ENCODE measurements around the gene SLC2A6.

SLC2A6 gene, protein sequence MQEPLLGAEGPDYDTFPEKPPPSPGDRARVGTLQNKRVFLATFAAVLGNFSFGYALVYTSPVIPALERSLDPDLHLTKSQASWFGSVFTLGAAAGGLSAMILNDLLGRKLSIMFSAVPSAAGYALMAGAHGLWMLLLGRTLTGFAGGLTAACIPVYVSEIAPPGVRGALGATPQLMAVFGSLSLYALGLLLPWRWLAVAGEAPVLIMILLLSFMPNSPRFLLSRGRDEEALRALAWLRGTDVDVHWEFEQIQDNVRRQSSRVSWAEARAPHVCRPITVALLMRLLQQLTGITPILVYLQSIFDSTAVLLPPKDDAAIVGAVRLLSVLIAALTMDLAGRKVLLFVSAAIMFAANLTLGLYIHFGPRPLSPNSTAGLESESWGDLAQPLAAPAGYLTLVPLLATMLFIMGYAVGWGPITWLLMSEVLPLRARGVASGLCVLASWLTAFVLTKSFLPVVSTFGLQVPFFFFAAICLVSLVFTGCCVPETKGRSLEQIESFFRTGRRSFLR

DNA sequence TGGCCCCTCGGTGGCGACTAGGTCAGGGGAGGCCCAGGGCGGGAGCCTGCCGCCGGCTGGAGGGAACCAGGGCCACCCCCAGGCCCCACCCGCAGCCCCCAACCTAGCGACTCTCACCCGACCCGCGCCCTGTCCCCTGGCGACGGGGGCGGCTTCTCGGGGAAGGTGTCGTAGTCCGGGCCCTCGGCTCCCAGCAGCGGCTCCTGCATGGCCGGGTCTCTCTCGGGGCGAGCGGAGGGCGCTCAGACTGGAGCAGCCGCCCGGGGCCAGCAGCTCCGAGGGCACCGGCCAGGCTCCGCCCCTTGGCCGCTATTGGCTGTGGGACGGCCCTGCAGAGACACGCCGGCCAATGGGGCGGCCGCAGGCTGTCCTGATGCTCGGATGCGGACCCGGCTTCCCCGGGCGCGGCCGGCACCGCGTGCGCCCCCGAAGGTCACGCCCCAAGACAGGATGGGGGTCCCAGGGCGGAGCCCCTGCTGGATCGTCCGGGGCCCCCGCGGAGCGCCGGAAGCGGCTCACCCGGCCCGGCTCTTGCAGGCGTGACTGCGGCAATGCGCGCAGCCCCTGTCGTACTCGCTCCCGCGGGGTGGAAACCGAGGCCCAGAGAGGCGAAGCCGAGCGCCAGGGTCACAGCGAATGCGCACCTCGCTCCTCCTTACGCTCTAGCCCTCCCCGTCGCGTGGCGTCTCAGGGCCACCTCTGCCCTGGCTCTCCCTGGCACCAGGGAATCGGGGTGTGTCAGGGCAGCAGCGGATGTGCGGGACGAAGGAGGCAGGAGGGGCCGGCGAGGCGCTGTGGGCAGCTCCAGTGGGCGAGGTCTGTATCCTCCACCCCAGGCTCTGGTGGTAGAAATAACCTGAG lies at the start of gene SLC2A6:
SLC2A6 (minus strand) TSS at position 249 of the 861 bp plus-strand sequence; CDS start at position 209, 40 bp downstream.
- TF ChIP-seq, protein P1, sequence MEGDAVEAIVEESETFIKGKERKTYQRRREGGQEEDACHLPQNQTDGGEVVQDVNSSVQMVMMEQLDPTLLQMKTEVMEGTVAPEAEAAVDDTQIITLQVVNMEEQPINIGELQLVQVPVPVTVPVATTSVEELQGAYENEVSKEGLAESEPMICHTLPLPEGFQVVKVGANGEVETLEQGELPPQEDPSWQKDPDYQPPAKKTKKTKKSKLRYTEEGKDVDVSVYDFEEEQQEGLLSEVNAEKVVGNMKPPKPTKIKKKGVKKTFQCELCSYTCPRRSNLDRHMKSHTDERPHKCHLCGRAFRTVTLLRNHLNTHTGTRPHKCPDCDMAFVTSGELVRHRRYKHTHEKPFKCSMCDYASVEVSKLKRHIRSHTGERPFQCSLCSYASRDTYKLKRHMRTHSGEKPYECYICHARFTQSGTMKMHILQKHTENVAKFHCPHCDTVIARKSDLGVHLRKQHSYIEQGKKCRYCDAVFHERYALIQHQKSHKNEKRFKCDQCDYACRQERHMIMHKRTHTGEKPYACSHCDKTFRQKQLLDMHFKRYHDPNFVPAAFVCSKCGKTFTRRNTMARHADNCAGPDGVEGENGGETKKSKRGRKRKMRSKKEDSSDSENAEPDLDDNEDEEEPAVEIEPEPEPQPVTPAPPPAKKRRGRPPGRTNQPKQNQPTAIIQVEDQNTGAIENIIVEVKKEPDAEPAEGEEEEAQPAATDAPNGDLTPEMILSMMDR (conservative IDR thresholded peaks at IDR 0.05; ENCODE audit: low read depth, low read length): no peak
- H3K4me3 ChIP-seq (ENCODE audit: low read depth, low read length): peak within 1 kb of the TSS; percentile 71
- peak; percentile 72 for DNase-seq (ENCODE audit: low read depth)

DNA sequence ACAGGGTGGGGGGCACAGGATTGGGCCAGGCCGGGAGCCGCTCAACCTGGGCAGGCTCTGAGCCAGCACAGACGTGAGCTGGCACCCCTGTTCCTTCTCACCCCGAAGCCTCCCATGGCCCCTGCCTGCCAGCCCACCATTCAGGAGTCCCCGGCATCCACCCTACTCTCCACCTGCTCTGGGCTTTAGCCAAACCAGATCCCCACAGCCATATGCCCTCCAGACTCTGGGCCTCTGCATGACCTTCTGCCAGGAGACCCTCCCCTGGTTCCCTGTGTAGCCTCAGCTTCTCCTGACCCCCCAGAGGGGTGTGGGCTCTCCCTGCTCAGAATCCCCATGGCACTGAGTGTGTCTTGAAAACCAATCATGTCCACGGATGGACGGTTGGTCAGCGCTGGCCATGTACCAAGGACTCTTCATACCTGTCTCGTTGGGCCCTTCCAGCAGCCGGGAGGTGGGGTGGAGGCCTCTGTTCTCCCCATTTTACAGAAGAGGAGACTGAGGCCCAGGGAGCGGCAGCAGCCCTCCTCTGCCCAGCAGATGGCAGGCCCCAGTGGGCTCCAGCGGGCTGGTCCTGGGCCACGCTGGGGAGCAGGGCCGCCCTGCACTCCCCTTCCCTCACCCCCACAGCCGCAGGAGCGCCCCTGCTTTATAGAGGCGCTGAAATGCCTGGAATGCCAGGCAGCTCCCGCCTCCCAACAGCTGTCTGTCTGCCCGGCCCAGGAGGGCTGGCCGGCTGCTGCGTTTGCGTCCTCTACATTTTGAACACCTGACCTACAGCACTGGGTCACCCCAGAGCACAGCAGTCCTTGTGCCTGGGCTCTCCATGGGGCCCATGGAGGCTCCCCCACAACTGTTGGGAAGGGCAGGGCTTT lies 49.3 kb upstream of the SLC2A6 start:
- H3K4me3 ChIP-seq (ENCODE audit: low read depth, low read length): no peak overlapping the region
- TF ChIP-seq, protein P1 (conservative IDR thresholded peaks at IDR 0.05; ENCODE audit: low read depth, low read length): no peak
- no peak for DNase-seq (ENCODE audit: low read depth)

DNA sequence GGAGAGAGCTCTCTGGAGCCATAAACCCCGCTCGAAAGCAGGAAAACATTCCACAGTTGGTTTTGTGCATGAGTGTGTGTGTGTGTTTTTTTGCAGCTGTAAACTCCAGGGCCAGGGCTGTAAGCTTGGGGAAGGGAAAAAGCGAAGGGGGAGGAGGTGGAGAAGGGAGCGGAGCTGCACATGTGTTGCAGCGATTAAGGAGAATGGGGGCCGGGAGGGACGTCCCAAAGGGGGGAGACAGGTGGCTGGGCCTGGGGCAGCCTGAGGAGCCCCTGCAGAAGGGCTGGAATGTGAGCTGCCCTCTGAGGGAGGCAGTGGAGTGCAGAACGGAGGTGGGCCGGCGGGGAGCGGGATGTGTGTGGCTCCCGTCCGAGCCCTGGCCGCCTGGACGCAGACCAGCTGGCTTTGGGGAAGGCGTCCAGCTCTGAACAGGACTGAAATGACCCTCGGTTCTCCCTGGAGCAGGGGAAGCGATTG lies 48.6 kb upstream of the SLC2A6 start:
- TF ChIP-seq, protein P1 (conservative IDR thresholded peaks at IDR 0.05; ENCODE audit: low read depth, low read length): no peak
- DNase-seq (ENCODE audit: low read depth): no peak
- no peak overlapping the region for H3K4me3 ChIP-seq (ENCODE audit: low read depth, low read length)

DNA sequence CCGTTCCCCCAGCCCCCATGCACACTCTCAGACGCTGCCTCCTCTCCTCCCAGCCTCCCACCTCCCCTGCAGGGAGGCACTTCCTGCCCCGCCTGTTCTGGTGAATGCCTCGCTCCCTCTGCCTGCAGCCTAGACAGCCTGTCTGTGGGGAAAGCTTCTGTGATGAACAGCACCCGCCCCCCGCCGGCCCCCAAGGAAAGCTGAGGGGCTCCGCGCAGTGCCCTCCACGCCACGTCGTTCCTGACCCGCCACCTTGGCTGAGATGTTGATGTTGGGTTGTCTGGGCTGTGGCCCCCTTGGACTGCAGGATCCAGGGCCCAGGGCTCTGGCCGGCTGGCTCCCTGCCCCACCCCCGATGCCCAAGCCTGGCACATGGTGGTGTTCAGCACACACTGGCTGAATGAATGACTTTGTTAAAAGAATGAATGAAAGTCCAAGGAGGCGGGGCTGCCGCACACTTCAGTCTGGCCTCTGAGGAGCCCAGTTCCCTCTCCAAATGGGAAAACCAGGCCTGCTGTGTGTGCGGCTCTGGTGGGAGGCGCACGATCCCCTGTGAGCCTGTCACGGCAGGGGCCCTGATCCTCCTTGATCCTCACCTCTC lies 47.9 kb upstream of the SLC2A6 start:
- no peak overlapping the region for H3K4me3 ChIP-seq (ENCODE audit: low read depth, low read length)
- DNase-seq (ENCODE audit: low read depth): peak; percentile 45
- TF ChIP-seq, protein P1 (conservative IDR thresholded peaks at IDR 0.05; ENCODE audit: low read depth, low read length): no peak

DNA sequence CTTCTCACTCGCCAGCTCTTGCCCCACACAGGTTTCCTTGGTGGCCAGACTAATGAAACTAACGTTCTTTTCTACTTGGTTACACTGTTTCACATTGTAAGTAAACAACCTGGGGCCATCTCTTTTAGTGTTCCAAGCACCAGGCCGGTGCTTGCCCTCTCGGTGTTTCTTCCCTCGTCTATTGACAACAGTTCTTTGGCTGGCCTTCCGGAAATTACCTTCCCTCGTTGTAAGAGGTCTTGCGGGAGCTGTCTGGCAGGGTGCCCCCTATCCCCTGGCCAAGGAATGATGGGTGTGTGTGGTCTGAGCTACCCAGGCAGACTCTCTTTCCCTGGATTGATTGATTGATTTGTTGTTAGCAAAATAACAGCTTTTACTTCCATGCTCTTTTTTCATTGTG lies 46.8 kb upstream of the SLC2A6 start:
- DNase-seq (ENCODE audit: low read depth): no peak
- H3K4me3 ChIP-seq (ENCODE audit: low read depth, low read length): no peak overlapping the region
- TF ChIP-seq, protein P1 (conservative IDR thresholded peaks at IDR 0.05; ENCODE audit: low read depth, low read length): no peak
